ENCODE results near the gene KRTAP21-3.
"Not testable (repeated sequence)": the region's sequence is repeated elsewhere in the genome, so short reads cannot be mapped to it uniquely, and the experiment has no call there.

Gene KRTAP21-3, protein sequence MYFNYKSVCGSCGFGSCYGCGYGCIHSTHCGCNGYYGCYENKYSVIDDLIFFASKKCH

DNA sequence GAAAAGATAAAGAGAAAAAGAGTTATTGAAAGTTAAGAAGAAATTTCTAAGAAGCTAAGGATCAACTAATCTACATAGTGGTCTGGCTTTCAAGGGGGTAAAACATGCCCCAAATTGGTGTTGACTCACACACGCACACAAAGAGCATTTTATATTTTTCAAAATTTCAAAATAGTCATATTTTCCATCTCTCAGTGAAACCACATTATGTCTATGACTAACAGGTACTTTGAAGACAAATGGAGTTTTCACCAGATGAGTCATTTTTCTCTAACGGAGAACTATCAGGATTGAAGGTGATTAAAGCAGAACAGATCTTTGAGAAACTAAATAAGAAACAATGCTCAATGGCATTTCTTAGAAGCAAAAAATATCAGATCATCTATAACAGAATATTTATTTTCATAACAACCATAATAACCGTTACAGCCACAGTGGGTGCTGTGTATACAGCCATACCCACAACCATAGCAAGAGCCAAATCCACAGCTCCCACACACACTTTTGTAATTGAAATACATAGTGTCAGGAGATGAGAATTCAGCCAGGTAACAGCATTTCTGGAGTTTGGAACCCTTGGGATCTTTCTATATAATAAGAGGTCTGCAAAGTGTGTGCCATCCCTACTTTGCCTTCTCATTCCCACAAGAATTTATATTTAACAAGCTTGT, at the start of gene KRTAP21-3:
Gene KRTAP21-3 (minus strand): TSS at position 539 of the 671 bp plus-strand sequence. CDS start 18 bp downstream, at position 521.
- no peaks in the 10 kb centered on the region for H3K27me3 ChIP-seq (ENCODE audit: insufficient read depth, low read length)
- no peaks in the 10 kb centered on the region for H3K36me3 ChIP-seq (ENCODE audit: insufficient read depth, low read length)
- H3K9me3 ChIP-seq (ENCODE audit: low read length), result no peaks in the 10 kb centered on the region
- H3K4me1 ChIP-seq (ENCODE audit: insufficient read depth, low read length), result no peaks in the 10 kb centered on the region
- H2AFZ ChIP-seq (ENCODE audit: low read depth, low read length), result no peak within 1 kb of the TSS
- H3K4me3 ChIP-seq (ENCODE audit: low read length), result no peak within 1 kb of the TSS

DNA sequence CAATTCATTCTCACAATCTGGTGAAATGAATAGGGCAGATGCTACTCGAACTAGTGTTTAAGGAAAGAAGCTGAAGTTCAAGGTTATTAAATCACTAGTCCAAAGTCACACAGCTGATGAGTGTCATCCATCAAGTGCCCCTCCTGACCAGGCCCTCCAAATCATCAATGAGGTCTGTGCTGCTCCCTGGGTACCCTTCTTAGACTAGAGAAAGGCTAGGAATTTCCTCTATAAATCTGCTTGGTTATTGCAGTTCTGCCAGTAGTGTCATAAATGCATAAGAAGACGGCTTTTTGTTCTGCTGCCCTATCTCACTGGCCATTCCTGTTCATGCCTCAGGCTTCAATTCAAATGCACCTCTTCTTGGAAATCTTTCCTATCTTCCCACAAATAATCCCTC, 42.2 kb upstream of the KRTAP21-3 start:
- H2AFZ ChIP-seq (ENCODE audit: low read depth, low read length), result no peak overlapping the region
- no peaks in the 10 kb centered on the region for H3K36me3 ChIP-seq (ENCODE audit: insufficient read depth, low read length)
- H3K4me3 ChIP-seq (ENCODE audit: low read length), result no peak overlapping the region
- no peaks in the 10 kb centered on the region for H3K27me3 ChIP-seq (ENCODE audit: insufficient read depth, low read length)
- no peaks in the 10 kb centered on the region for H3K4me1 ChIP-seq (ENCODE audit: insufficient read depth, low read length)
- H3K9me3 ChIP-seq (ENCODE audit: low read length), result no peaks in the 10 kb centered on the region

DNA sequence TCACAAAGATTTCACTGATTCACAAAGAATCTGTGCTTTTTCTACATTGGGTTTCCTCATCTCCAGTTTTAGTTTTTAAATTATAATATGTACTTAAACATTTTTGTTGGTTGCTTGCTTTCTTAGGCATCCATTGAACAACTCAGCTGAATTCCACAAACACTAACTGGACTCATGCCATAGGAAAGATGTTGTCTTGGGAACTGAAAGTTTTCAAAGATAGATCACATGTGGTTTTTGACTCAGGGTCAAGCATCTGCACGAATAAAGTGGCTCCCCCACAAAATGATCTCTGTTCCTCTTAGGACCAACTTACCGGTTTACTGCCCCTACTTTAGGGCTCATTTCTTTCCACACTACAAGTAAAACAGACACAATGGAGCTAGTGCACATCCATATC, 39.7 kb upstream of the KRTAP21-3 start:
- Histone ChIP-seq H3K4me1 (ENCODE audit: insufficient read depth, low read length) (no peaks in the 10 kb centered on the region), H3K4me3 (ENCODE audit: low read length) (no peak overlapping the region)

DNA sequence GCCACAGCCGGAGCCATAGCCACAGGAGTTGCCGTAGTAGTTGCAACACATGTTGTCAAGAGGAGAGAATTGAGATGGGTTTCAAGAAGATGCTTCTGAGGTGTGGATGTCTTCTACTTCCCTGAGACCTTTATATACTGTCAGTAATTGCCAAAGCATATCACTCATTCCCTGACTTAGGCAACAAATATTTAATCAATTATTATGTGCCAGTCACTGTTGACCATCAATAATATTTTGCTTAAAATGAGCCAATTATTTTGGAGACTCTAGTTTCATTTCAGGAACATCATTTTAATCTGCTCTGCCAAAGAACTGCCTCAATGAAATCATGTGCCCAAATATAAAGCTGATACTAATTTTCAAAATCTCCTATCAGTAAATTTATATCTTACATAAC, 36.8 kb upstream of the KRTAP21-3 start, which contains the start of gene KRTAP21-1:
Gene KRTAP21-1 (minus strand): TSS at position 101 of the 400 bp plus-strand sequence. CDS start 50 bp downstream, at position 51.
- not testable (repeated sequence) for H3K4me3 ChIP-seq (ENCODE audit: low read length); H3K36me3 ChIP-seq (ENCODE audit: insufficient read depth, low read length)

More for the DNA sequence above, 39.7 kb upstream of the KRTAP21-3 start:
- Histone ChIP-seq H3K27me3 (ENCODE audit: insufficient read depth, low read length) (no peaks in the 10 kb centered on the region), H3K9me3 (ENCODE audit: low read length) (no peaks in the 10 kb centered on the region), H2AFZ (ENCODE audit: low read depth, low read length) (no peak overlapping the region), H3K36me3 (ENCODE audit: insufficient read depth, low read length) (no peaks in the 10 kb centered on the region)

DNA sequence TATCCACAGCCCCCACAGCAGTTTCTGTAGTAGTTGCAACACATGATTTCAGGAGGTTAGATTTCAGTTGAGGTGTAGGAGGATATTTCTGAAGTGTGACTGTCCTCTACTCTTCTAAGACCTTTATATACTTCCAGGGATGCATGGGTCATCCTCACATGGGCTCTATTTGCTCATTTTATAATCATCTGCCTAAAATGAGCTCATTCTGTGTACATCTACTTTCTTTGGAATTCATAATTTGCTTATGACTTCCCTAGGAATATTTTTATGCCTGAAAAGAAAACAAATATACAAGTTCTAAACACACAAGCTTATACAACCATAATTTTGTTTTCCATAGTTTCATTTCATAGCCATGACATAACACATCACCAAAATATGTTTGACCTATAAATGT, 28.6 kb upstream of the KRTAP21-3 start, which contains the start of gene KRTAP21-2:
Gene KRTAP21-2 (minus strand): TSS at position 101 of the 400 bp plus-strand sequence. CDS start 57 bp downstream, at position 44.
- no peaks in the 10 kb centered on the region for H3K4me1 ChIP-seq (ENCODE audit: insufficient read depth, low read length)
- H3K9me3 ChIP-seq (ENCODE audit: low read length), result no peaks in the 10 kb centered on the region
- H3K36me3 ChIP-seq (ENCODE audit: insufficient read depth, low read length), result no peaks in the 10 kb centered on the region
- no peaks in the 10 kb centered on the region for H3K27me3 ChIP-seq (ENCODE audit: insufficient read depth, low read length)
- no peak within 1 kb of the TSS for H3K4me3 ChIP-seq (ENCODE audit: low read length)
- H2AFZ ChIP-seq (ENCODE audit: low read depth, low read length), result no peak within 1 kb of the TSS

More for the DNA sequence above, 36.8 kb upstream of the KRTAP21-3 start, which contains the start of gene KRTAP21-1:
- not testable (repeated sequence) for H2AFZ ChIP-seq (ENCODE audit: low read depth, low read length); H3K27me3 ChIP-seq (ENCODE audit: insufficient read depth, low read length); H3K4me1 ChIP-seq (ENCODE audit: insufficient read depth, low read length); H3K9me3 ChIP-seq (ENCODE audit: low read length)

DNA sequence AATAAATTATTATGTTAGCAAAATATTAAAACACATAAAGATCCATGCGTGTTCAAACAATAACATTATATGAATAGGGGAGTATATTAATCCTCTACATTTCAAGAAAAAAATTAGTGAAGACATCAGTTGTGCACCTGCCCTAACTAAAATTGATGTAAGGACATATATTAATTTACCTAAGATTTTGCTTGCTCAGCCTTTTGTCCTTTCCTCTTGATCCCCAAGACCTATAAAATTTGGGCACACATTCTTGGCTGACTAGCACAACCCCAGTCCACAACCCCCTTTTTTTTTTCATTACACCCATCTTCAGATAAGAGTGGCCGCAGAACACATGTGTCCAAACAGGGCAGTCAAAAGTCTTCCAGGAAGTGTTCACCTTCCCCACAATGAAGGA, 21.9 kb upstream of the KRTAP21-3 start:
- no peaks in the 10 kb centered on the region for H3K27me3 ChIP-seq (ENCODE audit: insufficient read depth, low read length)
- no peaks in the 10 kb centered on the region for H3K4me1 ChIP-seq (ENCODE audit: insufficient read depth, low read length)
- no peaks in the 10 kb centered on the region for H3K9me3 ChIP-seq (ENCODE audit: low read length)
- H3K4me3 ChIP-seq (ENCODE audit: low read length), result no peak overlapping the region
- no peaks in the 10 kb centered on the region for H3K36me3 ChIP-seq (ENCODE audit: insufficient read depth, low read length)
- H2AFZ ChIP-seq (ENCODE audit: low read depth, low read length), result no peak overlapping the region

DNA sequence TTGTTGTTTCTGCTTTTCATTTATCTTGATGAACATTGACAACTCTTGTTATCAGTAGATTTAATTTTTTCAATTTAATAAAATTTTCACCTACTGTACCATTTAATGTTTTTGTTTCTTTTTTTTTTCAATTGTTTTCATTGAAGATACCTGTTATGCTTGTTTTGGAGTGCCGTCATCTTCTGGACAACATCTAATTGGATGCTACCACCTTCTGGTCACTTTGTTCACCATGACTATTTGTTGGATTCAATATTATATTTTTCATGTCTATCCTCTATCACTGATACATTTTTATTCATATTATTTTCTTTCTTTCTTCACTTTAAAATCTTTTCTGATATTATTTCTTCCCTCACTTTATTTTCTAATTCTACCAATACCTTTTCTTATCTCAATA, 14.4 kb upstream of the KRTAP21-3 start:
- Histone ChIP-seq H3K4me1 (ENCODE audit: insufficient read depth, low read length) (no peaks in the 10 kb centered on the region), H3K9me3 (ENCODE audit: low read length) (no peaks in the 10 kb centered on the region), H3K36me3 (ENCODE audit: insufficient read depth, low read length) (no peaks in the 10 kb centered on the region), H2AFZ (ENCODE audit: low read depth, low read length) (no peak overlapping the region), H3K4me3 (ENCODE audit: low read length) (no peak overlapping the region), H3K27me3 (ENCODE audit: insufficient read depth, low read length) (no peaks in the 10 kb centered on the region)

DNA sequence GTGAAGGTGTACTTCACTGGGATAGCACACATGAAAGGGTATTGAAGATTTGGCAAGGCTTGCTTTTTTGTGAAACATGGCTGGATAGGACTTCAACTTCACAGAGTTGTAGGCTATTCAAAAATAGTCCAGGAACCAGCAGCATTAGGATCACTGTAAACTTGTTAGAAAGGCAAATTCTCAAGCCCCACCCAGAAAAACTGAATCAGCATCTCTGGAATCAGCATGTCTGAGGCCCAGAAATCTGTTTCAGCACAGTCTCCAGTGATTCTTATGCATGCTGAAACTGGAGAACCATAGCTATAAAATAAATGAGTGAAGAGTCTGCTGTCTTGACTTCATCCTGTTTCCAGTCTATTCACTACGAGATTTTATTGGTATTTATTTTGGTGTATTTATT, 8.1 kb upstream of the KRTAP21-3 start:
- H3K27me3 ChIP-seq (ENCODE audit: insufficient read depth, low read length), result no peaks in the 10 kb centered on the region
- H3K36me3 ChIP-seq (ENCODE audit: insufficient read depth, low read length), result no peaks in the 10 kb centered on the region

DNA sequence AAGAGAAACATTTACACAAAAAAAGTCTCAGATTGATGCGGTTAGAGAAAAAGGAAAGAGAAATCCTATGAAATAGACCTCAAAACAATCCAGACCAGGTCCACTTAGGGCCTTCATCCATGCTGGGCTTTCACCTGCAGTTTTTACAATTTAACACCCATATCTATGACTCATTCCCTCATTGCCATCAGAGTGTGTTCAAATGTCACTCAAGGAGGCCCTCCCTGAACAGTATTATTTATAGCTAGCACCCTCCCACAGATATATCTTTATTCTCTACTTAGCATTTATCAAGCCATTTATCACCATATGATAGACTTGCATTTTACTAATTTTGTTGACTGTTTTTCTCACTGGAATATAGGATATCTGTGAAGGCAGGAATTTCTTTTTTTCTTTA, 824 bp upstream of the KRTAP21-3 start:
- H3K9me3 ChIP-seq (ENCODE audit: low read length), result no peaks in the 10 kb centered on the region

More for the DNA sequence above, 8.1 kb upstream of the KRTAP21-3 start:
- no peak overlapping the region for H2AFZ ChIP-seq (ENCODE audit: low read depth, low read length)
- no peak overlapping the region for H3K4me3 ChIP-seq (ENCODE audit: low read length)
- no peaks in the 10 kb centered on the region for H3K9me3 ChIP-seq (ENCODE audit: low read length)
- H3K4me1 ChIP-seq (ENCODE audit: insufficient read depth, low read length), result no peaks in the 10 kb centered on the region

DNA sequence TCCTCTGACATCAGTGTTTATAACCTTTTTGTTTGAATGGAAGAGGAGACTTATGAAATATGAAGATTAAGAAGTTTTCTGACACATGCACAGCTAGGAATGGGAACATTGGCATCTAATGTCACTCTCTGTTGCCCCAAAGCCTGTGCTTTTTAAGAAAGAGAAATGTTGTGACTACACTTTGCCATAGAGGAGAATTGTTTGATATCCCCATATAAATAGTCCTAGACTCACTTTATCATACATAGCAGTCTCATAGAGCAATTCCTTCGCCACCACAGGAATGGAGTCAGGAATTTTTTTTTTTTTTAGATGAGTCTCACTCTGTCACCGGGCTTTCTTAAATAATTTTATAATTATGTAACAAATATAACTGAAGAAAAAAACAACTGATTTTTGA, 1.5 kb downstream of the KRTAP21-3 start:
- Histone ChIP-seq H2AFZ (ENCODE audit: low read depth, low read length) (no peak overlapping the region), H3K9me3 (ENCODE audit: low read length) (no peaks in the 10 kb centered on the region), H3K27me3 (ENCODE audit: insufficient read depth, low read length) (no peaks in the 10 kb centered on the region), H3K36me3 (ENCODE audit: insufficient read depth, low read length) (no peaks in the 10 kb centered on the region), H3K4me1 (ENCODE audit: insufficient read depth, low read length) (no peaks in the 10 kb centered on the region), H3K4me3 (ENCODE audit: low read length) (no peak overlapping the region)

More for the DNA sequence above, 824 bp upstream of the KRTAP21-3 start:
- H3K4me3 ChIP-seq (ENCODE audit: low read length), result no peak overlapping the region
- H3K27me3 ChIP-seq (ENCODE audit: insufficient read depth, low read length), result no peaks in the 10 kb centered on the region
- no peak overlapping the region for H2AFZ ChIP-seq (ENCODE audit: low read depth, low read length)
- H3K4me1 ChIP-seq (ENCODE audit: insufficient read depth, low read length), result no peaks in the 10 kb centered on the region
- H3K36me3 ChIP-seq (ENCODE audit: insufficient read depth, low read length), result no peaks in the 10 kb centered on the region

DNA sequence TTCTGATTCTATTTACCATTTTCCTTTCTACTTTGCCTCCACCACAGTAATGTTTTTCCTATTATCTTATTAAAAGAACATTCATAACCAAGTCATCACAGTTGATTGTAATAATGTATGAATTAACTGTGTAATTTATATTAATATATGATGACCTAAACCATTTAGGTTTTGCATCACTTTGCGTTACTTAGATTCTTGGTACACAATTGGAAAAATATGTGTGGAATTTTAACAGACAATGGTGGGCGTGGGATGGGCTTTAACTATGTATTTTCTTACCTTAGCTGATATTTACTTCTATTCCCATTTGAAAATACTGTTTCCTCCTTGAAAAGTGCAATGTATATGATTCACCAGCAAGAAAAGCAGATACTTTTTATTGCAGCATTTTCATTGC, 3.6 kb downstream of the KRTAP21-3 start:
- no peaks in the 10 kb centered on the region for H3K9me3 ChIP-seq (ENCODE audit: low read length)
- H3K4me1 ChIP-seq (ENCODE audit: insufficient read depth, low read length), result no peaks in the 10 kb centered on the region
- no peak overlapping the region for H3K4me3 ChIP-seq (ENCODE audit: low read length)
- H3K27me3 ChIP-seq (ENCODE audit: insufficient read depth, low read length), result no peaks in the 10 kb centered on the region
- no peak overlapping the region for H2AFZ ChIP-seq (ENCODE audit: low read depth, low read length)
- no peaks in the 10 kb centered on the region for H3K36me3 ChIP-seq (ENCODE audit: insufficient read depth, low read length)

DNA sequence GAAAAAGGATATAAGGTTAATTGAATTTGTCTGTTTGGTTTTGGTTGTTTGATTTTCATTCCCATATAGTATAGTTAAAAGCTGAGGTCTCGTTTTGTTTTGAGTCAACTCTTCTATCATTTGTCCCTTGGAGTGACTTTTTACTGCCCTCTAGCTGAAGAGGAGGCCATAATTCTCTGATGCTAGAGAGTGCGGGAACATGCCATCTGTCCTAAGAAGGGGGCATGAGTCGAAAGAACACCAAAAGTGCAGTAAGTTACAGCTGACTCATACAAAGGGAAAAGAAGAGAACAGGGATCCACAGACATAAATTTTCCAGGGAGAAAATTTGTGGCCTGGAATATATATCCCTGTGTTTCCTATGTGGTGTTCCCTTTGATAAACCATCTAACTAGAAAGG, 4.1 kb downstream of the KRTAP21-3 start:
- Histone ChIP-seq H2AFZ (ENCODE audit: low read depth, low read length) (no peak overlapping the region), H3K9me3 (ENCODE audit: low read length) (no peaks in the 10 kb centered on the region), H3K4me1 (ENCODE audit: insufficient read depth, low read length) (no peaks in the 10 kb centered on the region), H3K27me3 (ENCODE audit: insufficient read depth, low read length) (no peaks in the 10 kb centered on the region), H3K36me3 (ENCODE audit: insufficient read depth, low read length) (no peaks in the 10 kb centered on the region), H3K4me3 (ENCODE audit: low read length) (no peak overlapping the region)

DNA sequence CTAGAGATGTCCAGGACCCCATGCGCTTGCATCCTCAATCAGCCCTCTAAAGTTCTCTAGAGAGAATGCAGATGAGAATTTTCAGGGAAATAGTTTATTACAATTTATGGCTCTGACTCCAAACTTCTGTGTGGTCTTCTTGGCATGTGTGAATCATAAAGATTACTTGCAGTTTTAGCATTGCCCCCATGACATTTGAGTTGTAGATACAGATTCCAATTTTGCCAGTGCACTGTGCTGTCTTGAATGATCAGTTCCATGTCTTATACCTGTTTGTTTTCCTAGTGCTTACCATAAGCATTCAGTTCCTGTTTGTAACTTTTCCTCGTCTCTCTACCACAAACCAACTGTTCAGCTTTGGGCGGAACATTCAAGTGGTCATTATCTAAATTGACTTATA, 4.8 kb downstream of the KRTAP21-3 start:
- H3K36me3 ChIP-seq (ENCODE audit: insufficient read depth, low read length), result no peaks in the 10 kb centered on the region
- H3K4me3 ChIP-seq (ENCODE audit: low read length), result no peak overlapping the region
- no peak overlapping the region for H2AFZ ChIP-seq (ENCODE audit: low read depth, low read length)
- H3K27me3 ChIP-seq (ENCODE audit: insufficient read depth, low read length), result no peaks in the 10 kb centered on the region
- no peaks in the 10 kb centered on the region for H3K4me1 ChIP-seq (ENCODE audit: insufficient read depth, low read length)
- H3K9me3 ChIP-seq (ENCODE audit: low read length), result no peaks in the 10 kb centered on the region

DNA sequence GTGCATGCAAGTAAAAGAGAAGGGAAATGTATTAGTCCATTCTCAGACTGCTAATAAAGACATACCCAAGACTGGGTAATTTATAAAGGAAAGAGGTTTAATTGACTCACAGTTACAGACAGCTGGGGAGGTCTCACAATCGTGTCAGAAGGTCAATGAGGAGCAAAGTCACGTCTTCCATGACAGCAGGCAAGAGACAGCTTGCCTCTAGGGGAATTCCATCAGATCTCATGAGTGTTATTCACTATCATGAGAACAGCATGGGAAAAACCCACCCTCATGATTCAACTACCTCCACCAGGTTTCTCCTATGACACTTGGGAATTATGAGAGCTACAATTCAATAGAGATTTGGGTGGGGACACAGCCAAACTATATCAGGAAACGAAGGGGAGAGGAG, 8.1 kb downstream of the KRTAP21-3 start:
- no peaks in the 10 kb centered on the region for H3K4me1 ChIP-seq (ENCODE audit: insufficient read depth, low read length)
- no peak overlapping the region for H2AFZ ChIP-seq (ENCODE audit: low read depth, low read length)
- H3K4me3 ChIP-seq (ENCODE audit: low read length), result no peak overlapping the region
- no peaks in the 10 kb centered on the region for H3K27me3 ChIP-seq (ENCODE audit: insufficient read depth, low read length)
- no peaks in the 10 kb centered on the region for H3K9me3 ChIP-seq (ENCODE audit: low read length)
- no peaks in the 10 kb centered on the region for H3K36me3 ChIP-seq (ENCODE audit: insufficient read depth, low read length)
